Measurements from ENCODE around the gene AFF3.

Gene AFF3

GRCh38 chr2:99615247-99615771, 527.1 kb downstream of the AFF3 start:
- no peaks in the 10 kb centered on the region for H3K27me3 ChIP-seq (ENCODE audit: insufficient read depth, low read length)
- no peaks in the 10 kb centered on the region for H3K9me3 ChIP-seq (ENCODE audit: low read length)
- peaks cover 12% of the 10 kb centered on the region for H3K4me1 ChIP-seq (ENCODE audit: insufficient read depth, low read length, severe bottlenecking)
- no peaks in the 10 kb centered on the region for H3K79me2 ChIP-seq (ENCODE audit: insufficient read depth, low read length)
- H3K27ac ChIP-seq (ENCODE audit: low read depth, low read length, poor library complexity, severe bottlenecking), result no peak overlapping the region
- H2AFZ ChIP-seq (ENCODE audit: low read length), result no peak overlapping the region
- H3K4me2 ChIP-seq (ENCODE audit: low read length), result no peak overlapping the region
- H3K36me3 ChIP-seq (ENCODE audit: insufficient read depth, low read length), result peaks cover 5% of the 10 kb centered on the region; the same call in 1 of the 2 replicates
- no peak overlapping the region for H3K9ac ChIP-seq (ENCODE audit: low read length)
- no peak for TF ChIP-seq EZH2 (IDR thresholded peaks at IDR 0.05; ENCODE audit: borderline replicate concordance, low read length)
- TF ChIP-seq CTCF (IDR thresholded peaks at IDR 0.05; ENCODE audit: low read length), result no peak; the same call in 1 of the 2 replicates
- no peaks in the 10 kb centered on the region for H4K20me1 ChIP-seq (ENCODE audit: insufficient read depth, low read length)
- no peaks in the 10 kb centered on the region; the same call in 1 of the 2 replicates for H3F3A ChIP-seq (ENCODE audit: insufficient read depth, low read length)
- no peaks in the 10 kb centered on the region for H3K9me2 ChIP-seq (ENCODE audit: low read depth, low read length)
- no peak overlapping the region for H3K4me3 ChIP-seq (ENCODE audit: low read depth, low read length, poor library complexity, severe bottlenecking)

- Histone ChIP-seq H2AFZ (ENCODE audit: low read length) (no peak overlapping the region), H4K20me1 (ENCODE audit: insufficient read depth, low read length) (no peaks in the 10 kb centered on the region), H3K27me3 (ENCODE audit: insufficient read depth, low read length) (no peaks in the 10 kb centered on the region), H3K4me3 (ENCODE audit: low read depth, low read length, poor library complexity, severe bottlenecking) (no peak overlapping the region), H3K4me2 (ENCODE audit: low read length) (no peak overlapping the region), H3K9ac (ENCODE audit: low read length) (no peak overlapping the region), H3K9me3 (ENCODE audit: low read length) (no peaks in the 10 kb centered on the region), H3K27ac (ENCODE audit: low read depth, low read length, poor library complexity, severe bottlenecking) (no peak overlapping the region), H3K79me2 (ENCODE audit: insufficient read depth, low read length) (no peaks in the 10 kb centered on the region), H3F3A (ENCODE audit: insufficient read depth, low read length) (no peaks in the 10 kb centered on the region; the same call in 1 of the 2 replicates), H3K4me1 (ENCODE audit: insufficient read depth, low read length, severe bottlenecking) (peaks cover 4% of the 10 kb centered on the region), H3K36me3 (ENCODE audit: insufficient read depth, low read length) (peaks cover 5% of the 10 kb centered on the region; the same call in 1 of the 2 replicates), H3K9me2 (ENCODE audit: low read depth, low read length) (no peaks in the 10 kb centered on the region)
- TF ChIP-seq EZH2 (IDR thresholded peaks at IDR 0.05; ENCODE audit: borderline replicate concordance, low read length), result no peak
- TF ChIP-seq CTCF (IDR thresholded peaks at IDR 0.05; ENCODE audit: low read length), result no peak
Measured at GRCh38 chr2:99613980-99614379, 528.4 kb downstream of the AFF3 start.

- H3K4me2 ChIP-seq (ENCODE audit: low read length), result no peak overlapping the region
- H3K79me2 ChIP-seq (ENCODE audit: insufficient read depth, low read length), result no peaks in the 10 kb centered on the region
- H3K27me3 ChIP-seq (ENCODE audit: insufficient read depth, low read length), result no peaks in the 10 kb centered on the region
- no peaks in the 10 kb centered on the region for H4K20me1 ChIP-seq (ENCODE audit: insufficient read depth, low read length)
- H3K27ac ChIP-seq (ENCODE audit: low read depth, low read length, poor library complexity, severe bottlenecking), result no peak overlapping the region
- TF ChIP-seq CTCF (IDR thresholded peaks at IDR 0.05; ENCODE audit: low read length) (no peak), EZH2 (IDR thresholded peaks at IDR 0.05; ENCODE audit: borderline replicate concordance, low read length) (no peak)
- no peaks in the 10 kb centered on the region for H3K9me3 ChIP-seq (ENCODE audit: low read length)
- H3K4me3 ChIP-seq (ENCODE audit: low read depth, low read length, poor library complexity, severe bottlenecking), result no peak overlapping the region
- no peaks in the 10 kb centered on the region for H3K4me1 ChIP-seq (ENCODE audit: insufficient read depth, low read length, severe bottlenecking)
- H3F3A ChIP-seq (ENCODE audit: insufficient read depth, low read length), result no peaks in the 10 kb centered on the region; the same call in 1 of the 2 replicates
- H3K9me2 ChIP-seq (ENCODE audit: low read depth, low read length), result no peaks in the 10 kb centered on the region
- H3K9ac ChIP-seq (ENCODE audit: low read length), result no peak overlapping the region
- peaks cover under 1% of the 10 kb centered on the region; the same call in 1 of the 2 replicates for H3K36me3 ChIP-seq (ENCODE audit: insufficient read depth, low read length)
- no peak overlapping the region for H2AFZ ChIP-seq (ENCODE audit: low read length)
Measured at GRCh38 chr2:99611786-99612185, 530.6 kb downstream of the AFF3 start.

All from OCI-LY1 (cell line).